ENCODE measurements around the gene DRG2. TPM values are rescaled to one million over a fixed set of nuclear protein-coding genes. Genes with fewer than 3 reads are reported as not detected.

The DRG2 gene
- total and polyA plus RNA-seq, 2 donors (not counting 3 experiments of a cell fraction or from before 2014, with no cell fraction given), result 50.2 to 60.4 TPM

- intact Hi-C loops (cut with micrococcal nuclease), result no loop called here
- ChIA-PET CTCF (no interaction called here), POLR2A (no interaction called here)
Measured at GRCh38 chr17:18065546-18065945, 22.2 kb upstream of the DRG2 start.

GRCh38 chr17:18066866-18067265 is 20.9 kb upstream of the DRG2 start:
- dilution Hi-C loops (cut with MboI; ENCODE audit: extremely low pct_ligation_motif_present, low sequenced_read_pairs) (no loop called here), intact Hi-C loops (cut with micrococcal nuclease) (no loop called here)
- Histone ChIP-seq H3K9me1 (replicated peaks; ENCODE audit: control insufficient read depth, extremely low read depth, insufficient read depth, low read length) (no peaks in the 10 kb centered on the region), H4K20me1 (replicated peaks; ENCODE audit: control insufficient read depth, extremely low read depth, insufficient read depth, low read length) (no peaks in the 10 kb centered on the region), H3K4me2 (ENCODE audit: insufficient read depth, low read length) (no peak overlapping the region), H3K27ac (ENCODE audit: insufficient read depth, low read depth, low read length) (no peak overlapping the region), H3K36me3 (ENCODE audit: control insufficient read depth in 2 of 2, extremely low read depth in 1 of 2, insufficient read depth in 2 of 2, low read length in 2 of 2) (peaks cover 0 to 11% of the 10 kb centered on the region in 2 experiments), H3K9me3 (replicated peaks; ENCODE audit: control insufficient read depth, insufficient read depth, low read length) (no peaks in the 10 kb centered on the region), H3K79me2 (ENCODE audit: control insufficient read depth, insufficient read depth, low read length) (no peaks in the 10 kb centered on the region), H3K27me3 (ENCODE audit: control insufficient read depth in 2 of 2, insufficient read depth in 2 of 2, low read length in 2 of 2) (peaks cover 0 to 4% of the 10 kb centered on the region in 2 experiments), H3K4me1 (ENCODE audit: control insufficient read depth, extremely low read depth, insufficient read depth, low read length) (no peaks in the 10 kb centered on the region), H3K9ac (replicated peaks; ENCODE audit: extremely low read depth, insufficient read depth, low read length) (no peak overlapping the region), H3K4me3 (replicated peaks in 1 of 3; ENCODE audit: insufficient read depth in 1 of 3, low read depth in 1 of 3, low read length in 3 of 3) (no peak overlapping the region), H2AFZ (ENCODE audit: low read depth, low read length) (no peak overlapping the region)
- DNase-seq (ENCODE audit: low read depth, low spot score) (no peak), FAIRE-seq (no peak)
- CTCF ChIA-PET, result no interaction called here
- TF ChIP-seq EZH2 (IDR thresholded peaks at IDR 0.05; ENCODE audit: borderline replicate concordance, low read depth, low read length, severe bottlenecking) (no peak), POLR2AphosphoS5 (IDR thresholded peaks at IDR 0.05; ENCODE audit: insufficient read depth, low read depth, low read length) (no peak), FOS (IDR thresholded peaks at IDR 0.05; ENCODE audit: borderline replicate concordance, insufficient read depth, low read length) (no peak), CTCF (IDR thresholded peaks at IDR 0.05; ENCODE audit: extremely low read depth in 1 of 2, insufficient read depth in 1 of 2, low read depth in 1 of 2, low read length in 2 of 2) (no peak), POLR2A (IDR thresholded peaks at IDR 0.05; ENCODE audit: low read depth, low read length) (no peak), JUN (IDR thresholded peaks at IDR 0.05; ENCODE audit: borderline replicate concordance, insufficient read depth, insufficient read length, low read depth) (no peak), MAX (IDR thresholded peaks at IDR 0.05; ENCODE audit: insufficient read depth, insufficient read length) (no peak), GATA2 (IDR thresholded peaks at IDR 0.05; ENCODE audit: insufficient read depth, insufficient read length, low read depth, low read length) (no peak), MYC (IDR thresholded peaks at IDR 0.05; ENCODE audit: low read depth, low read length) (no peak)
- POLR2A ChIA-PET, result no interaction called here
- no TSS peak for BruUV-seq (replicated peaks)

More at GRCh38 chr17:18065546-18065945, 22.2 kb upstream of the DRG2 start:
- Histone ChIP-seq H3K9ac (replicated peaks; ENCODE audit: extremely low read depth, insufficient read depth, low read length) (no peak overlapping the region), H3K79me2 (ENCODE audit: control insufficient read depth, insufficient read depth, low read length) (no peaks in the 10 kb centered on the region), H3K27me3 (ENCODE audit: control insufficient read depth in 2 of 2, insufficient read depth in 2 of 2, low read length in 2 of 2) (no peaks in the 10 kb centered on the region), H3K4me1 (ENCODE audit: control insufficient read depth, extremely low read depth, insufficient read depth, low read length) (no peaks in the 10 kb centered on the region), H3K36me3 (ENCODE audit: control insufficient read depth in 2 of 2, extremely low read depth in 1 of 2, insufficient read depth in 2 of 2, low read length in 2 of 2) (peaks cover 0 to 16% of the 10 kb centered on the region in 2 experiments), H4K20me1 (replicated peaks; ENCODE audit: control insufficient read depth, extremely low read depth, insufficient read depth, low read length) (no peaks in the 10 kb centered on the region), H3K4me2 (ENCODE audit: insufficient read depth, low read length) (no peak overlapping the region), H3K27ac (ENCODE audit: insufficient read depth, low read depth, low read length) (no peak overlapping the region), H3K9me1 (replicated peaks; ENCODE audit: control insufficient read depth, extremely low read depth, insufficient read depth, low read length) (no peaks in the 10 kb centered on the region), H3K9me3 (replicated peaks; ENCODE audit: control insufficient read depth, insufficient read depth, low read length) (no peaks in the 10 kb centered on the region), H3K4me3 (replicated peaks in 1 of 3; ENCODE audit: insufficient read depth in 1 of 3, low read depth in 1 of 3, low read length in 3 of 3) (no peak overlapping the region), H2AFZ (ENCODE audit: low read depth, low read length) (no peak overlapping the region)
- TF ChIP-seq MAX (IDR thresholded peaks at IDR 0.05; ENCODE audit: insufficient read depth, insufficient read length), result no peak
- no peak for TF ChIP-seq FOS (IDR thresholded peaks at IDR 0.05; ENCODE audit: borderline replicate concordance, insufficient read depth, low read length)
- no TSS peak for BruUV-seq (replicated peaks)
- FAIRE-seq (no peak), DNase-seq (ENCODE audit: low read depth, low spot score) (no peak)
- dilution Hi-C loops (cut with MboI; ENCODE audit: extremely low pct_ligation_motif_present, low sequenced_read_pairs), result no loop called here
